HUES48 (cell line): ENCODE data around the gene MRPL58.

Experiments used
- H3K27ac ChIP-seq: one replicate; pipeline ENCODE4 v1.7.0; 2013; ENCODE audit warnings: low read depth, low read length, inconsistent platforms
- H3K27me3 ChIP-seq: 2 replicates; pipeline ENCODE4 v1.6.1; 2013; ENCODE audit warnings: mild to moderate bottlenecking, low read length; ENCODE audit not compliant: control insufficient read depth, insufficient read depth
- H3K36me3 ChIP-seq: 2 replicates; pipeline ENCODE4 v1.6.1; 2013; ENCODE audit warnings: low read length; ENCODE audit not compliant: control insufficient read depth, insufficient read depth
- H3K4me1 ChIP-seq: 2 replicates; pipeline ENCODE4 v1.6.1; 2013; ENCODE audit warnings: mild to moderate bottlenecking, low read length; ENCODE audit not compliant: control insufficient read depth, insufficient read depth
- H3K4me3 ChIP-seq: 2 replicates; pipeline ENCODE4 v1.5.1; 2013; ENCODE audit warnings: mild to moderate bottlenecking, low read depth, low read length
- H3K9ac ChIP-seq: 2 replicates; pipeline ENCODE4 v1.6.1; 2013; ENCODE audit warnings: mild to moderate bottlenecking, low read depth, low read length, moderate library complexity
- H3K9me3 ChIP-seq: 2 replicates; pipeline ENCODE4 v1.6.1; 2013; ENCODE audit warnings: low read length; ENCODE audit not compliant: control insufficient read depth, insufficient read depth

The MRPL58 gene

GRCh38 chr17:74987909-74988711 lies 24.4 kb upstream of the MRPL58 start:
- Histone ChIP-seq H3K27ac (peak overlapping the region; percentile 69), H3K4me1 (peaks cover 8% of the 10 kb centered on the region), H3K4me3 (peak overlapping the region; percentile 66), H3K36me3 (0 out of 2 replicates have a peak, but pooled peaks cover 6% of the 10 kb centered on the region), H3K27me3 (no peaks in the 10 kb centered on the region), H3K9ac (peak overlapping the region; percentile 49; the same call in 1 of the 2 replicates), H3K9me3 (no peaks in the 10 kb centered on the region)

- H3K27ac ChIP-seq = no peak overlapping the region
- H3K9ac ChIP-seq = no peak overlapping the region
- 0 out of 2 replicates have a peak, but pooled peaks cover 15% of the 10 kb centered on the region for H3K36me3 ChIP-seq
- no peak overlapping the region for H3K4me3 ChIP-seq
- H3K4me1 ChIP-seq = peaks cover 8% of the 10 kb centered on the region
- H3K9me3 ChIP-seq = no peaks in the 10 kb centered on the region
- no peaks in the 10 kb centered on the region for H3K27me3 ChIP-seq
These were observed 21.8 kb upstream of the MRPL58 start for GRCh38 chr17:74990581-74991105.

- Histone ChIP-seq H3K4me1 (peaks cover 8% of the 10 kb centered on the region), H3K9me3 (no peaks in the 10 kb centered on the region), H3K27me3 (no peaks in the 10 kb centered on the region), H3K27ac (no peak overlapping the region), H3K9ac (no peak overlapping the region), H3K4me3 (no peak overlapping the region), H3K36me3 (0 out of 2 replicates have a peak, but pooled peaks cover 15% of the 10 kb centered on the region)
These were observed 20.2 kb upstream of the MRPL58 start for GRCh38 chr17:74992223-74992622.

GRCh38 chr17:74994440-74994839 lies 18.0 kb upstream of the MRPL58 start:
- Histone ChIP-seq H3K36me3 (peaks cover 18% of the 10 kb centered on the region; the same call in 1 of the 2 replicates), H3K4me1 (no peaks in the 10 kb centered on the region), H3K9ac (no peak overlapping the region), H3K27ac (no peak overlapping the region), H3K4me3 (no peak overlapping the region), H3K9me3 (no peaks in the 10 kb centered on the region), H3K27me3 (no peaks in the 10 kb centered on the region)

- peaks cover 24% of the 10 kb centered on the region for H3K36me3 ChIP-seq
- no peak overlapping the region for H3K9ac ChIP-seq
- H3K9me3 ChIP-seq = no peaks in the 10 kb centered on the region
- H3K27me3 ChIP-seq = no peaks in the 10 kb centered on the region
- no peak overlapping the region for H3K27ac ChIP-seq
- no peaks in the 10 kb centered on the region for H3K4me1 ChIP-seq
- H3K4me3 ChIP-seq = no peak overlapping the region
These were observed 16.6 kb upstream of the MRPL58 start for GRCh38 chr17:74995847-74996246.

- Histone ChIP-seq H3K27ac (no peak overlapping the region), H3K27me3 (no peaks in the 10 kb centered on the region), H3K4me3 (no peak overlapping the region), H3K4me1 (no peaks in the 10 kb centered on the region), H3K9ac (no peak overlapping the region), H3K9me3 (no peaks in the 10 kb centered on the region), H3K36me3 (peaks cover 44% of the 10 kb centered on the region)
These were observed 13.7 kb upstream of the MRPL58 start for GRCh38 chr17:74998783-74999182.

- Histone ChIP-seq H3K27ac (no peak overlapping the region), H3K4me3 (no peak overlapping the region), H3K36me3 (peaks cover 43% of the 10 kb centered on the region), H3K9me3 (no peaks in the 10 kb centered on the region), H3K4me1 (no peaks in the 10 kb centered on the region), H3K27me3 (no peaks in the 10 kb centered on the region), H3K9ac (no peak overlapping the region)
These were observed 12.9 kb upstream of the MRPL58 start for GRCh38 chr17:74999523-74999922.

- H3K27ac ChIP-seq = no peak overlapping the region
- no peak overlapping the region for H3K4me3 ChIP-seq
- no peaks in the 10 kb centered on the region for H3K9me3 ChIP-seq
- no peaks in the 10 kb centered on the region for H3K4me1 ChIP-seq
- H3K27me3 ChIP-seq = no peaks in the 10 kb centered on the region
- H3K36me3 ChIP-seq = peaks cover 50% of the 10 kb centered on the region
- H3K9ac ChIP-seq = no peak overlapping the region
These were observed 10.3 kb upstream of the MRPL58 start for GRCh38 chr17:75001915-75002843.

GRCh38 chr17:75003070-75003956 lies 9.2 kb upstream of the MRPL58 start:
- no peak overlapping the region for H3K27ac ChIP-seq
- no peaks in the 10 kb centered on the region for H3K27me3 ChIP-seq

GRCh38 chr17:75003957-75004355 lies 8.5 kb upstream of the MRPL58 start:
- no peaks in the 10 kb centered on the region for H3K4me1 ChIP-seq
- H3K9me3 ChIP-seq = no peaks in the 10 kb centered on the region
- no peak overlapping the region for H3K4me3 ChIP-seq
- peaks cover 50% of the 10 kb centered on the region for H3K36me3 ChIP-seq
- H3K27me3 ChIP-seq = no peaks in the 10 kb centered on the region
- no peak overlapping the region for H3K27ac ChIP-seq
- H3K9ac ChIP-seq = no peak overlapping the region

More at GRCh38 chr17:75003070-75003956, 9.2 kb upstream of the MRPL58 start:
- H3K9me3 ChIP-seq = no peaks in the 10 kb centered on the region
- H3K4me3 ChIP-seq = no peak overlapping the region
- H3K4me1 ChIP-seq = no peaks in the 10 kb centered on the region
- peaks cover 50% of the 10 kb centered on the region for H3K36me3 ChIP-seq
- H3K9ac ChIP-seq = no peak overlapping the region
